Lower leg skin (tissue), 4 donors: ENCODE measurements around the gene ATP6V0D1. TPM values are rescaled to one million over a fixed set of nuclear protein-coding genes. Genes with fewer than 3 reads are reported as not detected.

Experiments
- DNase-seq, 2 donors: peaks; one replicate each; pipeline ENCODE4 v3.0.0-alpha.2; 2019; ENCODE audit warnings: low spot score in 2 of 2
- H3K4me3 ChIP-seq: fragments of 200-600 bp; sonication (generic); 2 replicates; pipeline ENCODE4 v1.5.1; 2017; ENCODE audit warnings: mild to moderate bottlenecking, low read depth; ENCODE audit not compliant: poor library complexity, severe bottlenecking
- POLR2A ChIP-seq, 2 donors: fragments of 450-650 bp; IDR thresholded peaks; one replicate each; pipeline ENCODE4 v1.6.1; 2016 to 2017; ENCODE audit warnings: antibody characterized with exemption in 2 of 2, mild to moderate bottlenecking in 1 of 2, moderate library complexity in 1 of 2
- WGBS, 2 donors: methylation state at CpG; one replicate each; pipeline ENCODE4 v1.1.5; 2018; 5-methylcytosine and 5-hydroxymethylcytosine counted together
- intact Hi-C: fragments of 100-400 bp; cut with DNase I; formaldehyde crosslinking; loops from one replicate; pipeline ENCODE4 v1.15.0; 2023; ENCODE audit warnings: low total_unique reads
- total RNA-seq, 4 donors: library from RNA; depleted of rRNA; stranded (reverse); fragments of >200 nt; gene quantifications; one replicate each; pipeline ENCODE4 v1.1.0, GENCODE V29; 2016
- TF ChIP-seq, protein P1 (sequence below), 3 donors: fragments of 450-650 bp; IDR thresholded peaks; one replicate each; pipeline ENCODE4 v1.5.1; 2016; ENCODE audit warnings: antibody characterized with exemption in 3 of 3, mild to moderate bottlenecking in 3 of 3, moderate library complexity in 2 of 3

ATP6V0D1 gene
- total RNA-seq, 4 donors from 2014 or later = 114 to 141 (median 131) TPM

DNA sequence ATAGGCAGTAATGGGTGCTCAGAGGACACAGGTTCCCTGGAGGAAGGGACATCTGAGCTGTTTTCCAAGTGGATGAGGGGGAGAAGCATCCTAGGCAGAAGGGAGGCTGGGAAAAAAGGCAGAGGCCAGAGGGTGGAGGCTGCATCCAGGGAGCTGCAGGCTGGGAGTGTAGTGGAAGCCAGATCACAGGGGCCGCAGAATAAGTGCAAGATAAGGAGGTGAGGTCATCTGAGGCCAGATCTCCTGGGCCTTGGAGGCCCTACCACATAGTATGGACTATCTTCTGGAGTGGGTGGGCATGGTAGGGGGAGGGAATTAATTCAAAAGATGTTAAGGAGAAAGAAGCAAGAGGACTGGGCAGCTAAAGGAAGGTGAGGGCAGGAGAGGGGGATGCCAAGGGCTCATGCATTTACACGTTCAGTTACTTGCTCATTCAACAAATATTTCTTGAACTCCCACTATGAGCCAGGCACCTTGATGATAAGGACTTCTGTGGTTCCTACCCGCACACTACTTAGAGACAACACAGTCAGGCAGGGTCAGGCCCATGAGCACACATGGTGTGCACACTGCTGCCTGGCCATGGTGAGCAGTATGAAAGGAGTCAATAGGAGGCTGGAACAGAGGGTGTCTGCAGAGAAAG lies 45.3 kb upstream of the ATP6V0D1 start:
- intact Hi-C loops = no loop called here
- no peak for TF ChIP-seq POLR2A (IDR thresholded peaks at IDR 0.05)
- TF ChIP-seq, protein P1, sequence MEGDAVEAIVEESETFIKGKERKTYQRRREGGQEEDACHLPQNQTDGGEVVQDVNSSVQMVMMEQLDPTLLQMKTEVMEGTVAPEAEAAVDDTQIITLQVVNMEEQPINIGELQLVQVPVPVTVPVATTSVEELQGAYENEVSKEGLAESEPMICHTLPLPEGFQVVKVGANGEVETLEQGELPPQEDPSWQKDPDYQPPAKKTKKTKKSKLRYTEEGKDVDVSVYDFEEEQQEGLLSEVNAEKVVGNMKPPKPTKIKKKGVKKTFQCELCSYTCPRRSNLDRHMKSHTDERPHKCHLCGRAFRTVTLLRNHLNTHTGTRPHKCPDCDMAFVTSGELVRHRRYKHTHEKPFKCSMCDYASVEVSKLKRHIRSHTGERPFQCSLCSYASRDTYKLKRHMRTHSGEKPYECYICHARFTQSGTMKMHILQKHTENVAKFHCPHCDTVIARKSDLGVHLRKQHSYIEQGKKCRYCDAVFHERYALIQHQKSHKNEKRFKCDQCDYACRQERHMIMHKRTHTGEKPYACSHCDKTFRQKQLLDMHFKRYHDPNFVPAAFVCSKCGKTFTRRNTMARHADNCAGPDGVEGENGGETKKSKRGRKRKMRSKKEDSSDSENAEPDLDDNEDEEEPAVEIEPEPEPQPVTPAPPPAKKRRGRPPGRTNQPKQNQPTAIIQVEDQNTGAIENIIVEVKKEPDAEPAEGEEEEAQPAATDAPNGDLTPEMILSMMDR (IDR thresholded peaks at IDR 0.05) = no peak
- 74 to 81% methylated on average over 3 of the region's 3 CpGs for WGBS, 2 donors
- H3K4me3 ChIP-seq = no peak overlapping the region
- DNase-seq = no peak

DNA sequence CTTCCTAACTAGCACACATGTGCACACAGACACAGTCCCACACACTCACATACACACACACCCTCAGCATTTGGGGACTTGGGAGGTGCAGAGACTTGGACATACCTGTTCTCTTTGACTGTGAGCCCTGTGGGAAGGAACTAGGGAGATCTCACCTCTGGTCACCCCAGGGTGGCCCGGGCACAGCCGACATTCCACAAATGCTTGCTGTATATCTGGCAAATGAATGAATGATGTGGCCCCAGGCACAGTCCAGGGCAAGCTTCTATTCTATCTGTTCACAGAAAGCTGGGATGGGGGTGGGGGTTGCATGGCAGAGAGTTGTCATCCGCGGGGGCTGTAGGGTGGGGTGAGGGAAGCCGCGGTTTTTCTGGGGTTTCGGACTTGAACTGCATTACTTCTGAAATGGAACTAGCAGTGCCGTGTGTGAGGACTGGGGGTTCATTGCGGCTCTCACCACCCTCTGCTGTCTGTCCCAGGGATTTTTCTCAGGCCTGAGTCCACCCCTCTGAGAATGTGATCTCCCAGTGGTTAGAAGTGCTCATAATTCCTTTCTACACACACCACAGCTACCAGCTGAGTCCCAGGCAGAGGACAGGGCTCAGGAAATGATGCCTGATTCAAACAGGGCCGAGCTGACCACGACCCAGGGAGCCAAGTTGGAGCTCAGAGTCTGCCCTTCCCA lies 44.4 kb upstream of the ATP6V0D1 start:
- intact Hi-C loops = no loop called here
- H3K4me3 ChIP-seq = no peak overlapping the region
- no peak for TF ChIP-seq POLR2A (IDR thresholded peaks at IDR 0.05)
- TF ChIP-seq, protein P1 (IDR thresholded peaks at IDR 0.05) = no peak
- no peak for DNase-seq
- 71 to 73% methylated on average over 11 of the region's 11 CpGs for WGBS, 2 donors

DNA sequence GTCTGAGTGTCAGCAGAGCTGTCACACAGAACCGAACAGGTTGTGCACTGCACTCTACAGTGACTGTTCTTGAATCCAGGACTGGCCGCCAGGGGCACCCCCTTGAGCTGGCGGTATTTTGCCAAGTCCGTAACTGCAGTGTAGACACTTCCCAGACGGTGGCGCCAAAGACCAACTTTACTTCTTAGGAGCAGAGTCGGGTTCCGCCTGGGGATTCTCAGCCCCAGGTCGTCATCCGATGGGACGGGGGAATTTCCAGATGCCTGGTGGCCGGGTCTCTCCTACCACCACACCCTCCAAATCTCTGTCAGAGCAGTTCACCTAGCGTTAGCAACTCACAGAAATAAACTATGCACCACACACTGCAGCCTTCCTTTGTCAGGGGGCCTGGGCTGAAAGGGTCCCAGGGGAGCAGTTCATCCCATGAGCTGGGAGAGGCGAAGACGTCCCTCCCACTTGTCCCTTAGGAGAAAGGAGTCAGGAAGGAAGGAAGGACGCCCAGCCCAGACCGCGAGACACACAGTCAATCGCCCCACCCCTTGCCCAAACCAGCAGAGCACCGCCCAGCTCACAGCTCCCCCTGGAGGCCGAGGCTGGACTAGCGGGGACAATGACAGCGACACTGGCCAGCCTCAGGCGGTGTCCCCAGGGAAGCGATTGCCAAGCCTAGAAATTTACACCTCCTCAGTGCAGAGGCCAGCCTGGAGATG lies 40.3 kb upstream of the ATP6V0D1 start:
- DNase-seq = peak; percentile 96 to 99
- H3K4me3 ChIP-seq = no peak overlapping the region
- 0 to 1% methylated on average over 23 of the region's 25 CpGs for WGBS, 2 donors
- no peak for TF ChIP-seq POLR2A (IDR thresholded peaks at IDR 0.05)
- TF ChIP-seq, protein P1 (IDR thresholded peaks at IDR 0.05) = peak in 1 of 3 donors; percentile 80
- intact Hi-C loops = no loop called here

DNA sequence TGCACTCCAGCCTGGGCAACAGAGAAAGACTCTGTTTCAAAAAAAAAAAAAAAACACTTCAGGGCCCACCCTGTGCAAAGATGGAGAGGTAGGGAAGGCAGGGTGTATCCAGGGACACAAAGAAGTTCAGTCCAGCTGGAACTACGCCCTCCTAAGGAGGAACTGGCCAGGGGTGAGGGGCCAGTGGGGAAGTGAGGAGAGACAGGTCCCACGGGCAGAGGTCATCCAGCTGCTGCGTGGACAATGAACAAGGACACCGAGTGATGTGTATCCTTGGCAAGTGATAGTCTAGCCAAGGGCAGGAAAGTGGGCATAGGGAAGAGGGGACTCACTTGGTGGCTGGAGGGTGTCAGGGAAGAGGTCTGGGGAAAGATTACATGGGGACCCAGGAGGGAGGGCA lies 38.3 kb upstream of the ATP6V0D1 start:
- TF ChIP-seq, protein P1 (IDR thresholded peaks at IDR 0.05) = no peak
- no peak for TF ChIP-seq POLR2A (IDR thresholded peaks at IDR 0.05)
- intact Hi-C loops = no loop called here
- WGBS, 2 donors = 73 to 84% methylated on average over 4 of the region's 4 CpGs
- no peak overlapping the region for H3K4me3 ChIP-seq
- no peak for DNase-seq

DNA sequence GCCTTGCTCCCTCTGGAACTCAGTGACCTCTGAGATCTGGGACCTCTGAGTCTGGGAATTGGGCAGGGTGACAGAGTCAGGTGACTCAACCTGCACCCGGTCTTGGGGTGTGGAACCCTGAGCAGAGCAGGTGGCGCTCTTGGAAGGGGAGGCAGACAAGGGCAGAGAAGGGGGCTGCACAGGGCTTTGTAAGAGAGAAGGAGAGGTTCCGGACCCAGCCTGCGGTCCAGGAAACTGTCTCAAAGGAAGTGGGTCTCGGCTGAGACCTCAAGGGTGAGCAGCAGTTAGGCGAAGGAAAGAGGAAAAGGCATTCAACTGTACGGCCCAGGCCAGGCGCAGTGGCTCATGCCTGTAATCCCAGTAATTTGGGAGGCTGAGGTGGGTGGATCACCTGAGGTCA lies 37.7 kb upstream of the ATP6V0D1 start:
- no peak overlapping the region for H3K4me3 ChIP-seq
- no peak for TF ChIP-seq POLR2A (IDR thresholded peaks at IDR 0.05)
- TF ChIP-seq, protein P1 (IDR thresholded peaks at IDR 0.05) = no peak
- intact Hi-C loops = no loop called here
- WGBS, 2 donors = 77 to 78% methylated on average over 8 of the region's 8 CpGs
- no peak for DNase-seq
